ENCODE data around the gene SEPTIN12.

DNA sequence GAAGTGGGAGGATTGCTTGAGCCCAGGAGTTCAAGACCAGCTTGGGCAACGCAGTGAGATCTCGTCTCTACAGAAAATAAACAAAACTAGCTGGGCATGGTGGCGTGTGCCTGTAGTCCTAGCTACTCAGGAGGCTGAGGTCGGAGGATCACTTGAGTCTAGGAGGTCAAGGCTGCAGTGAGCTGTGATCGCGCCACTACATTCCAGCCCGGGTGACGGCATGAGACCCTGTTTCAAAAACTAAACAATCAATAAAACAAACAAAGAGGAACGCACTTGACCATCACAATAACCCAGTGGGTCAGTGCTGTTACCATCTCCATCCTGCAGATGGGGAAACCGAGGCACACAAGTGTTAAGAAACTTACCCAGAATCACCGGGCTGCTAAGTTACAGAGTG is 34.9 kb downstream of the SEPTIN12 start:
- TF ChIP-seq POLR2A (IDR thresholded peaks at IDR 0.05): no peak
- TF ChIP-seq, protein P1, sequence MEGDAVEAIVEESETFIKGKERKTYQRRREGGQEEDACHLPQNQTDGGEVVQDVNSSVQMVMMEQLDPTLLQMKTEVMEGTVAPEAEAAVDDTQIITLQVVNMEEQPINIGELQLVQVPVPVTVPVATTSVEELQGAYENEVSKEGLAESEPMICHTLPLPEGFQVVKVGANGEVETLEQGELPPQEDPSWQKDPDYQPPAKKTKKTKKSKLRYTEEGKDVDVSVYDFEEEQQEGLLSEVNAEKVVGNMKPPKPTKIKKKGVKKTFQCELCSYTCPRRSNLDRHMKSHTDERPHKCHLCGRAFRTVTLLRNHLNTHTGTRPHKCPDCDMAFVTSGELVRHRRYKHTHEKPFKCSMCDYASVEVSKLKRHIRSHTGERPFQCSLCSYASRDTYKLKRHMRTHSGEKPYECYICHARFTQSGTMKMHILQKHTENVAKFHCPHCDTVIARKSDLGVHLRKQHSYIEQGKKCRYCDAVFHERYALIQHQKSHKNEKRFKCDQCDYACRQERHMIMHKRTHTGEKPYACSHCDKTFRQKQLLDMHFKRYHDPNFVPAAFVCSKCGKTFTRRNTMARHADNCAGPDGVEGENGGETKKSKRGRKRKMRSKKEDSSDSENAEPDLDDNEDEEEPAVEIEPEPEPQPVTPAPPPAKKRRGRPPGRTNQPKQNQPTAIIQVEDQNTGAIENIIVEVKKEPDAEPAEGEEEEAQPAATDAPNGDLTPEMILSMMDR (IDR thresholded peaks at IDR 0.05): no peak

Measured in prostate gland (tissue), 2 donors.